ENCODE measurements around the gene SERPINB12. TPM values are rescaled to one million over a fixed set of nuclear protein-coding genes. Genes with fewer than 3 reads are reported as not detected.

The SERPINB12 gene
- not detected for total RNA-seq

- Histone ChIP-seq H3K36me3 (no peaks in the 10 kb centered on the region), H3K9me3 (no peaks in the 10 kb centered on the region), H3K4me3 (replicated peaks in 1 of 3) (no peak within 1 kb of the TSS), H3K4me1 (peaks cover 0 to 3% of the 10 kb centered on the region in 2 donors), H3K27me3 (no peaks in the 10 kb centered on the region), H3K27ac (no peak within 1 kb of the TSS)
- TF ChIP-seq CTCF (IDR thresholded peaks at IDR 0.05) (no peak), POLR2A (IDR thresholded peaks at IDR 0.05) (no peak)
- intact Hi-C loops (cut with DNase I), result no loop called here
- DNase-seq, result no peak
- 69 to 78% methylated on average over 1 of the region's 1 CpG for WGBS, 2 donors
Observed at GRCh38 chr18:63542069-63542468, at the start of gene SERPINB12. TSS of gene SERPINB12 (plus strand) at chr18:63542369. CDS start at chr18:63556160, 13,791 bp downstream.

DNA sequence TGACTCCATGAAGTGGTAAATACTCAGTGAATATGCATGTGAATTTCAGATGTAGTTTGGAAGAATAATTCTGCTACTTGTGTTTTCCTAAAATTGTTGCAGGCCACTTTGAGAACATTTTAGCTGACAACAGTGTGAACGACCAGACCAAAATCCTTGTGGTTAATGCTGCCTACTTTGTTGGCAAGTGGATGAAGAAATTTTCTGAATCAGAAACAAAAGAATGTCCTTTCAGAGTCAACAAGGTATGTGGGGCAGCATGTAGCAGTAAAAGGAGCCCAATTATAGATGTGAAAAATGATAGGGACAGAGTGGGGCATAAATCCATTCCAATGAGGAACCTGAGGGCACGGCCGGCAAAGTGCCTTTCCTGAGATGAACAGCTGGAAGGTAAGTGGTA, 49.3 kb upstream of the SERPINB12 start:
- intact Hi-C loops (cut with DNase I), result no loop called here
- Histone ChIP-seq H3K27ac (no peak overlapping the region), H3K4me3 (replicated peaks in 1 of 3) (no peak overlapping the region), H3K27me3 (no peaks in the 10 kb centered on the region), H3K4me1 (no peaks in the 10 kb centered on the region), H3K9me3 (no peaks in the 10 kb centered on the region), H3K36me3 (no peaks in the 10 kb centered on the region)
- TF ChIP-seq POLR2A (IDR thresholded peaks at IDR 0.05) (no peak), CTCF (IDR thresholded peaks at IDR 0.05) (no peak)
- DNase-seq, result no peak
- 76 to 83% methylated on average over 3 of the region's 3 CpGs for WGBS, 2 donors

DNA sequence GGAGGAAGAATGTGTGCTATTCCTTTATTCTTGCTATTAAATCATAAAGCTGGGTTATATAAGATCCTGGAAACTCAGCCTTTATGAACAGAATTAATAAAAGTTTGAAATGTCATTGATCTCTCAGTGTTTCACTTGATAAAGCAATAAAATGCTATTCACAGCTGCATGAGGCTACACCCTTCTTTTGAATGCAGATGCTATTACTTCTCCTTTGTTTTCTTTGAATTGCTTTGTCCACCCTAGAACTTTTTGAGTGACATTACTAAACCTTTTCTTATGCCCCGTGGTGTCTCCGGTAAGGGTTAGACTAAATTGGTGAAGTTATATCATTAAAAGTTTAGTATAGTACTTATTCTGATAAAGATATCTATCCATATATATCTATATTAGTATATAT, 46.5 kb upstream of the SERPINB12 start:
- Histone ChIP-seq H3K4me3 (replicated peaks in 1 of 3) (no peak overlapping the region), H3K9me3 (no peaks in the 10 kb centered on the region), H3K36me3 (no peaks in the 10 kb centered on the region), H3K27me3 (no peaks in the 10 kb centered on the region), H3K27ac (no peak overlapping the region), H3K4me1 (no peaks in the 10 kb centered on the region)
- intact Hi-C loops (cut with DNase I), result no loop called here
- DNase-seq, result no peak
- TF ChIP-seq POLR2A (IDR thresholded peaks at IDR 0.05), result no peak
- 92 to 93% methylated on average over 2 of the region's 2 CpGs for WGBS, 2 donors

GRCh38 chr18:63505566-63506335, 36.4 kb upstream of the SERPINB12 start:
- no peaks in the 10 kb centered on the region for H3K9me3 ChIP-seq

GRCh38 chr18:63506336-63506646, 35.9 kb upstream of the SERPINB12 start:
- Histone ChIP-seq H3K27ac (no peak overlapping the region), H3K4me1 (no peaks in the 10 kb centered on the region), H3K4me3 (replicated peaks in 1 of 3) (no peak overlapping the region), H3K9me3 (no peaks in the 10 kb centered on the region), H3K27me3 (no peaks in the 10 kb centered on the region), H3K36me3 (no peaks in the 10 kb centered on the region)
- TF ChIP-seq CTCF (IDR thresholded peaks at IDR 0.05), result no peak
- no peak for TF ChIP-seq POLR2A (IDR thresholded peaks at IDR 0.05)
- DNase-seq, result no peak
- intact Hi-C loops (cut with DNase I), result no loop called here
- WGBS, 2 donors, result 68 to 78% methylated on average over 3 of the region's 3 CpGs

More at GRCh38 chr18:63505566-63506335, 36.4 kb upstream of the SERPINB12 start:
- no peak for TF ChIP-seq POLR2A (IDR thresholded peaks at IDR 0.05)
- peak in 4 of 6 experiments; percentile 9 to 34 (median 17) for TF ChIP-seq CTCF (IDR thresholded peaks at IDR 0.05)
- H3K36me3 ChIP-seq, result no peaks in the 10 kb centered on the region
- no peak overlapping the region for H3K4me3 ChIP-seq (replicated peaks in 1 of 3)
- WGBS, 2 donors, result 39 to 41% methylated on average over 2 of the region's 2 CpGs
- intact Hi-C loops (cut with DNase I), result no loop called here
- no peak for DNase-seq
- no peaks in the 10 kb centered on the region for H3K4me1 ChIP-seq
- no peaks in the 10 kb centered on the region for H3K27me3 ChIP-seq
- H3K27ac ChIP-seq, result no peak overlapping the region
